IPS-NIHi7 (cell line): ENCODE results near the gene S100A13.
A peak's percentile ranks its signal among the peaks of the same experiment; 100 is the strongest.
"Not testable (repeated sequence)": the region's sequence is repeated elsewhere in the genome, so short reads cannot be mapped to it uniquely, and the experiment has no call there.

Experiments
- DNase-seq: peaks from one replicate; pipeline ENCODE4 v3.0.0; 2012; ENCODE audit warnings: mixed read lengths; ENCODE audit errors: extremely low spot score

The S100A13 gene

DNA sequence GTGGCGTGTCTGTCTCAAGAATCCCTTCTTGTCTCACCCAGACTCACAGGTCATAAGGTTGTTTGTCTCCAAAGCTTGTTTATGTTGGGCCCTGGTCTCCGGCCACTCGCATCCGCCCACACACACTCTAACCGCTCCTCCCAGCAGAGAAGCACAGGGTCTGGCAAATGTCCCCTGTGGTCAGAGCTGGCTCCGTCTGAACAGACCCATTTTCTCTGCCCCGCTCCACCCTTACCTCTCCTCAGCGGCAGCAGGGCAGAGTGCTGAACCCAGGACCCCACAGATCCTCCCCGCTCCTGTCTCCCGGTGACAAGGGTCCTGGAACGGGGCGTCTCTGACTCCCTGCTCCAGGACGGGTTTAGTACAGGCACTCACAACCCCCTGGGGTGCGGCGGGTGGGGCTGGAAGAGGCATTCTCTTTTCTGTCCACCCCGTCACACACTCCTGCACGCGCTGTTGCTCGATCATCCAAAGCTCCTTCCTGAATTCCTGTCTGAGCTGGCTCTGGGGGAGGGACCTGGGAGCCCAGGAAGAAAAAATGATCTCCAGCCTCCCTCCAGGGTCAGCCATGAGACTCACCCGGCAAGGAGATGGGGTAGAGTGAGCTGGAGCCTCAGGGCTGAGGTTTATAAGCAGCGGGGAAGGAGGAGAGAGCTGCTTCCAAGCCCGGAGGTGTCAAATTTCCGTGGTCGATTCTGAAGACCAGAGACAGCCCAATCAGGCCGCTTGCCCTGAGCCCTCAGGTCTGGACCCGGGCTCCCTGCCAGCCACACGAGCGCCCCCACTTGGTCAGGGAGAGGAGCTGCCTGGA is at the start of gene S100A13:
S100A13 (minus strand) TSS at position 602 of the 811 bp plus-strand sequence. CDS start 1,033 bp downstream, outside the sequence.
- DNase-seq = peak; percentile 97

DNA sequence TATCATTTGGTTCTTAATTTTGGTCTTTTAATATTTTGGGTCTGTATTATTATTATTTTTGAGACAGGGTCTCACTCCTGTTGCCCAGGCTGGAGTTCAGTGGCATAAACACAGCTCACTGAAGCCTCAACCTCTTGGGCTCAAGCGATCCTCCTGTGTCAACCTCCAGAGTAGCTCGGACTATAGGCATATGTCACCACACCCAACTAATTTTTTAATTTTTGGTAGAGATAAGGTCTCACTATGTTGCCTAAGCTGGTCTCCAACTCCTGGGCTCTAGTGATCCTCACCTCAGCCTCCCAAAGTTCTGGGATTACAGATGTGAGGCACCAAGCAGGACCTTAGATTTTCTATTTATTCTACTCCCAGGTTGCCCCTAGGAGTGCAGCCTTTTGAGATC is 46.2 kb upstream of the S100A13 start:
- DNase-seq = no peak

DNA sequence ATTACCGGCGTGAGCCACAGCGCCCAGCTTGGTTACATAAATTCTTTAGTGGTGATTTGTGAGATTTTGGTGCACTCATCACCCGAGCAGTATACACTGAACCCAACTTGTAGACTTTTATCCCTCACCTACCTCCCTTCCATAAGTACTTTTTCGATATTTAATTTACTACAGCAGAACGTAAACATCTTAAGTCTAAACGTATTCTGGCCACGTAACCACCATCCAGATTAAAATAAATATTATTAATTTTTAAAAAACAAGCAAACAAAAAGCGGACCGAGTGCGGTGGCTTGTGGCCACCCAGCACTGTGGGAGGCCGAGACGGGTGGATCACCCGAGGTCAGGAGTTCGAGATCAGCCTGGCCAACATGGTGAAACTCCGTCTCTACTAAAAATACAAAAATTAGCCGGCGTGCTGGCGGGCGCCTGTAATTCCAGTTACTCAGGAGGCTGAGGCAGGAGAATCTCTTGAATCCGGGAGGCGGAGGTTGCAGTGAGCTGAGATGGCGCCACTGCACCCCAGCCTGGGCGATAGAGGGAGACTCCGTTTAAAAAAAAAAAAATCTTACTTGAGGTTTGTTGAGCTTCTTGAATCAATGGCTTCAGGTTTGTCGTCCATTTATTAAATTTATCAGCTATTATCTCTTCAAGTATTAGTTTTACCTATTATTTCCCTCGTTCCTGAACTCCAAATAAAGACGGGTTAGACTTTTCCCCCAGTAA is 44.5 kb upstream of the S100A13 start:
- not testable (repeated sequence) for DNase-seq

DNA sequence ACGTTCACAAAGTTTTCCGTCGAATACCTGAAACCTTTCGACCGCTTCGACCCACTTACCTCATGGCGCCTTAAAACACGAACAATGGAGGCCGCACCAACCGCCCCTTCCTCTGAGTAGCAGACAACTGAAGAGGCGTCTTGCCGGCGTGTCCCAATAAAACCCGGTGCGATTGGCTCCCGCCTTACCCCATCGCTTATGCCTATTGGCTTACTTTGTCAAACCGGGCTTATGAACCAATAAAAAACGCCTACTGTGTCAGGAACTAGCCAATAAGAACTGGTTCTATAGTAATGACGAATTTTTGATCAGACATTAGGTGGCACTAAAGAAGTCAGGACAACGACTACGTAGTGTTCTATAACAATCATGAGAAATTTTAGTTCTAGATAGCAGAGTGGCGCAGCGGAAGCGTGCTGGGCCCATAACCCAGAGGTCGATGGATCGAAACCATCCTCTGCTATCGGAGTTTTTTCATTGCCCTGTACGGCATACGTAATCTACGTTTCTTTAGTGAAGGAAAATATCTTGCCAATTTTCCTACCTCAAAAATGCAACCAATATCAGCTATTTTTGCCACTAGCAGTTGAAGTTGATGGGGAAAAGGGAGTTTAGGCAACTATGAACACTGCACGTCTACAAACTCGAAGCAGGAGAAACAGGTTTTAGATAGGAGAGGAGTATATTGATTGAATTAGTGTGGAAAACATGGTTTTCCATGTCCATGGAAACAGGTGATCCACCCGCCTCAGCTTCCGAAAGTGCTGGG is 43.7 kb upstream of the S100A13 start, which contains the start of gene ILF2:
ILF2 (minus strand) TSS at position 135 of the 769 bp plus-strand sequence; CDS start at position 64, 71 bp downstream.
- DNase-seq = peak; percentile 97

DNA sequence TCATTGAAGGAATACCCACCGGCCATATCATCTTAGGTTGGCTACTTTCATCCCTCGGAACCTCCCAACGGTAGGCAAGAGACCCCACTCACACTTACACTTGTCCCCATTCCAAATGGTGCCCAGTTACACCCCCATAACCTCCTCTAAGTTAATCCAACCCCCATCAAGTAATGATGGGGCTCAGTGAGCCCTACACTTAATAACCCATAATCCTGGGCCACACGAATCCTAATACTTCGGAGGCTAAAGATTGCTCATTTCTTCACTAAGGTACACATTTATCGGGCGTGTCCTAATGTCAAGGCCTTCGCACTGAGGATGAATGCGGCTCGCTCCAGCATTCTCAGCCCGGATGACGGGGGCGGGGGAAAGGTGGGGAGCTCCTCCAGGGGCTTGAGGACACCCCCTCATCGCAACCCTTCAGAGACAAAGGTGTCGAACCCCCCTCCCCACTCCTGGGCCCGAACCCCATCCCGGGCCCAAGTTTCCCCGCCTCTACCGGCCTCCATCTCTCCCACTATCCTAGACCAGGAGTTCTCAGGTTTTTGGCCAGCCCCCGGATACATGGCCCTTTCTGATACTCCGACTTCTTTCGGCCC is 43.1 kb upstream of the S100A13 start:
- no peak for DNase-seq

DNA sequence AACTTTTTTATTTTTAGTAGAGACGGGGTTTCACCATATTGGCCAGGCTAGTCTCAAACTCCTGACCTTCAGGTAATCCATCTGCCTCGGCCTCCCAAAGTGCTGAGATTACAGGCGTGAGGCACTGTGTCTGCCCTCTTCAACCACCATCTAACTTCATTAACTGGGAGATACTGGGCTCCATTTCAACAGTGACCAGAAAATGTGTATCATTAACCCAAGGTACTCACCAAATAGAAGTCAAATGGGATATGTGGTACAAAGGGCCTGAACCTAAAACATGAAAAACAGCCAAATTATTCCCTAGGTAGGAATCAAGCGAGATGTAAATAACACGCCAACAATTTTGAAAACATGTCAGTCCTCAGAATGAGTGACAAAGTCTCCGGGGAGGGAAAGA is 42.3 kb upstream of the S100A13 start:
- no peak for DNase-seq

DNA sequence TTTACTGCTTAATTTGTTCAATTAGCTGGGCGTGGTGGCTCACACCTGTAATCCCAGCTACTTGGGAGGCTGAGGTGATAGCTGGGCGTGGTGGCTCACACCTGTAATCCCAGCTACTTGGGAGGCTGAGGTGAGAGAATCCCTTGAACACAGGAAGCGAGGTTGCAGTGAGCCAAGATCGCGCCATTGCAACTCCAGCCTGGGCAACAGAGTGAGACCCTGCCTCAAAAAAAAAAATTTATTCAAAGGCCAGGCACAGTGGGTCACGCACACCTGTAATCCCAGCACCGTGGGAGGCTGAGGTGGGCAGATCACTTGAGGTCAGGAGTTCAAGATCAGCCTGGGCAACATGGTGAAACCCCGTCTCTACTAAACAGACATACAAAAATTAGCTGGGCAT is 41.4 kb upstream of the S100A13 start:
- DNase-seq = not testable (repeated sequence)

DNA sequence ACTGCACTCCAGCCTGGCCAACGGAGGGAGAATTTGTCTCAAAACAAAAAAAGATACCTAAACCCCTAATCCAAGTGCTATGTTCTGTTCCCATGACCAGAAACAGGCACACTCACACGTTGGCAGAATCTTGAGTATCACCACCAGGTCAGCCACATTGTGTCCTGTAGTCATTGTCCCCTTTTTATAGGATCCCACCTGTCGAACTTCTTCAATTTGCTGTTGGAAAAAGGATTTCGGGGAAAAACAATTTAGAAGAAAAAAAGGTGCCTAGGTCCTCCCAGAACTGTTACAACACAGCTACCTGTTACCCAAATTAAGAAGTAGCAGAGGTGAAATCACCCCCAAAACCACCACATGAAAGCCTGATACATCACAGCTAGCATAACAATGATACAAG is 40.1 kb upstream of the S100A13 start:
- DNase-seq = no peak

DNA sequence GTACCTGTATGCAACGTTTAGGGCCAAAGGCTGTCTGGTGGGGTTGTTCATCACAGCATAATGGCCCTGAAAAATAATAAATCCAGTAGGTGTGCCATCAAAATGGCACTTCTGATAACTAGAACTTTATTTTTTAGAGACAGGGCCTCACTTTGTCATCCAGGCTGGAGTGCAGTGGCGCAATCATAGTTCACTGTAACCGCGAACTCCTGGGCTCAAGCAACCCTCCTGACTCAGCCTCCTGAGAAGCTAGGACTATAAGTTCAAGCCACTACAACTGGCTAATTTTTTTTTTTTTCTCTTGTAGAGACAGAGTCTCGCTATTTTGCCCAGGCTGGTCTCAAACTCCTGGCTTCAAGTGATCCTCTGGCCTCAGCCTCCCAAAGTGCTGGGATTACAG is 35.9 kb upstream of the S100A13 start:
- no peak for DNase-seq

DNA sequence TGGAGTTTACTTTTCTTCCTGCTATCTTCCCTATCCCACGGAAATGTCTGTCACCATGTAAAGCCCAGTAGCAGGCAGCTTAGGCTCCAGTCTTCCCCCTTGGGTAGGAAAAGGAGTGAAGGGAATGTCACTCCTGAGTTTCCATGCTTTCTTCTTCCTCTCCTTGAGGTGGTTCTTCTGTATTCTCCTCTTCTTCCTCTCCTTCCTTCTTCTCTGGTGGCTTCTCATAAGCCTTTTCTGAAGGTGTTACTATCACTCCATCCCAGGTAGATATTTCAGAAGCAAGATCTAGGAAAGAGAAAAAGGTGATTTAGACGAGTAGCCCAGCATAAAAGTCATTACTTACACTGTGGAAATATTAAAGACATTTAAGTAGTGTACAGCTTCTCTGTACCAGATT is 35.0 kb upstream of the S100A13 start:
- DNase-seq = no peak

DNA sequence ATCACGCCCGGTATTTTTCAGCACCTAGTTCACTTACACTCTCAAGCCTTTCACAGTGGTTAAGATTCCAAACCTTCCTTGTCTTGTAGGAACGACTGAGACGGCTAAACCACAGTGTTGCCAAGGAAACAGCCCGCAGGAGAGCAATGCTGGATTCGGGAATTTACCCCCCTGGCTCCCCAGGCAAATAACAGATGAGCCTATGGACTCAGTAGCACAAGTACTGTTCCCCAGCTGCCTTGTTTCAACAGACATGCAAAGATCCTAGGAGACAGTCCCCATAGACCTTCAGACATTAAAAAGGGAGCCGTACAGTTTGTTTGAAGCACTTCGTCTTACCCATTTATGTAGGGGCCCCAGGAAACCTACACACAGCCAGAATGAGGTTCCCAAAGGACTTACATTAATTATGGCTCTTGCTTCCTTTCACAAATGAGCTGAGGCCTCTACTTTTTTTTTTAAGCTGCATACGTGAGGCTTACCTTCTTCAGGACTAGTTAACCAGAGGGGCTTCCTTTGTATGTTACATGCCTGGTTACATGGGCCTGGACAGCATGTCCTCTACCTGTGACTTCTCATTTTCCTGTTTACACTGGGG is 33.9 kb upstream of the S100A13 start:
- DNase-seq = no peak

DNA sequence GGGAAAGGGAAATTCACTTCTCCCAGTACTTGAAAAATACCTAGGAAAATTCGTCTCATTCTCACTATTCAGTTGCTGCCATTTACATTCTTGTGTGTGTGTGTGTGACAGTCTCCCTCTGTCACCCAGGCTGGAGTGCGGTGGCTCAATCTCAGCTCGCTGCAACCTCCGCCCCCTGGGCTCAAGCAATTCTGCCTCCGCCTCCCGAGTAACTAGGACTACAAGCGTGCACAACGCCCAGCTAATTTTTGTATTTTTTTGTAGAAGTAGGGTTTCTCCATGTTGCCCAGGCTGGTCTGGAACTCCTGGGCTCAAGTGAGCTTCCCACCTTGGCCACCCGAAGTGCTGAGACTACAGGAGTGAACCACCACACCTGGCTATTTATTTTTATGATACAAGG is 32.4 kb upstream of the S100A13 start:
- DNase-seq = no peak

DNA sequence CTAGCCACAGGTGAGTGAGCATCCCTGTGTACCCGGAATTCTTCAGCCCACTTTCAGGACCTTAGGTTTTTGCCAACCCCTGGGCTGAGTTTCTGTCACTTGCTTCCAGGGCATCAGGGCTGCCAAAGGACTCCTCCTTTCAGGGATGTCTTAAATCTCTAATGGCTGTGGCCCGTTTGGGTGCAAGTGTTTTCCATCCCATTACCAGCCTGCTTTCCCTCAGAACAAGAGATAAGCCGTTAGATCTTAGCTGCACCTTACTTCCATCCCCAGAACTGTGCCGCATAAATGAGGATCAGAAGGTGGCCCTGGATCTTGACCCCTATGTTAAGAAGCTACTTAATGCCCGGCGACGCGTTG is 31.9 kb upstream of the S100A13 start:
- no peak for DNase-seq

DNA sequence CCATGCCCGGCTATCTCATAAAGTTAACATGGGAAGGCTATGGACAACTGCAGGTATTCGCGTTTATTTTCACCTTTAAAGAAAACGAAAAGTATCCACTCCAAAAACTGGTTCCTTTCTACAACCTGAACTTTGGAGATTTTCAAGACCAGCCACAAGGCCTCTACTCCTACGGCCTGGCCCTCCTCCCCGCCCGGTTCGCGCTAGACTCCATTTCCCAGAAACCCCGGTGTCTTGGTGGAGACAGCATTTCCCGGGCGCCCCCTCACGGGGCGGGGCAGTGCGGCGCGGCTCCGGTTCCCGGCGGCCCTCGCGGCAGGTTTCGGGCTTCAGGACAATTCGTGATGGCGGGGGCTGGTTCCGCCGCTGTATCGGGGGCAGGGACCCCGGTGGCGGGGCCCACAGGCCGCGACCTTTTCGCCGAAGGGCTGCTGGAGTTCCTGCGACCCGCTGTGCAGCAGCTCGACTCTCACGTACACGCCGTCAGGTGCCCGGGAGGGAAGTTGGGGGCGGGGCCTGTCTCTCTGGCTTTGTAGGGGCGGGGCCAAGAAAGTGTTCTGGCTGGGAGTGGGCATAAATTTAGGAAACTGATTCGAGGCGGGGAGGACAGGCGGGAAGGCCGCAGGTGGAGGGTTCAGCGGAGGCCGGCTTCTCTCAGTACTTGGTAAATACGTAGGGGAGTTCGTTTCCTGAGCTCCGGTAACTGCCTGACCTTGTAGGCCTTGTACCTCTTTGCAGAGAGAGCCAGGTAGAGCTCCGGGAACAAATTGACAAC is 31.3 kb upstream of the S100A13 start, which contains the start of gene SNAPIN:
SNAPIN (plus strand) TSS at position 304 of the 775 bp plus-strand sequence; CDS start at position 345, 41 bp downstream.
- DNase-seq = peak; percentile 93

DNA sequence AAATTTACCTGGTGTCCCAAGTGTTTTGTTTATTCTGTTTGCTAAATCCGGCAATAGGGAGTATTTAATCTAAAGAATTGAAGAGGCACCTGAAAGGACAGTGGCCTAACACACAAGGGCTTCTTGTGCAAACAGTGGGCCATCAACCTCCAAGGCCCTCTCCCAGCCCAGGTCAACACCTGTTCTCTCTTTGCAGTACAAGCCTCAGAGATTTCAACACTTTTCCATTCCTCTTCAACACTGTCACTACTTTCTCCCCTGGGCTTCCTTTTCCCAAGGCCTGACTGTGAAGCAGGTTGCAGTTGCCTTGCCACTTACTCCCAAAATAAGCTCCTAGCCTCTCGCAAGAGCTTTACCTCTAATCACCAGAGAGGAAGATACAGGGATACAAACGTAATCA is 28.0 kb upstream of the S100A13 start:
- DNase-seq = no peak

DNA sequence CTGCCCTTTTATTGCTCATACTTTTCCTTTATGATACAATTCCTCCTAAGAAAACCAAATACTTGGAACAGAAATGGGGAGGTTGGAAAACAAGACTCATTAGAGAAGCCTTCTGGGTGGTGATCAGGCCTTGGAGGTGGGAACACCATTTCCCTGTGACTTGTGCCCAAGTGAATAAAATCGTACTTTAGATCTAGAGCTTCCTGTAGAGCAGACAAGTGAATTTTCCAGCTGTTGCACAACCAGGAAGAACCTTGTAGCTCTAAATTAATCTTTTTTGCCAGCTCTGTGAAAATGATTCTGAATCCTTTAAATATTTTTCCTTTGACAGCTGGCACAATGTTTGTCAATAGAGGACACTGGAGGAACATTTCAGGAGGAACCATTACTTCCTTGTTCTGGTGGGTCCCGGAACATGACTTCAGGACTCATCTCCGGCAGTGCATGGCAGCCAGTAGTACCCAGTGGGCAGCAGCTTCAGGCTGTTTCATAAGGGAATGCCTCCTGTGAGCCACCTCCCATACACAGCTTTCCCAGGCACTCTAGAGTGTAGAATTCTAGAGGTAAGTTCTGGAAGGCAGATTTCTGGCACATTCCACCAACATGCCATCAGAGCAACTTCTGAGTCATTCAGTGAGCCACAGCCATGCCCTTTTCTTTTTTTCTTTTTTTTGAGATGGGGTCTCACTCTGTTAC is 25.6 kb upstream of the S100A13 start:
- no peak for DNase-seq

DNA sequence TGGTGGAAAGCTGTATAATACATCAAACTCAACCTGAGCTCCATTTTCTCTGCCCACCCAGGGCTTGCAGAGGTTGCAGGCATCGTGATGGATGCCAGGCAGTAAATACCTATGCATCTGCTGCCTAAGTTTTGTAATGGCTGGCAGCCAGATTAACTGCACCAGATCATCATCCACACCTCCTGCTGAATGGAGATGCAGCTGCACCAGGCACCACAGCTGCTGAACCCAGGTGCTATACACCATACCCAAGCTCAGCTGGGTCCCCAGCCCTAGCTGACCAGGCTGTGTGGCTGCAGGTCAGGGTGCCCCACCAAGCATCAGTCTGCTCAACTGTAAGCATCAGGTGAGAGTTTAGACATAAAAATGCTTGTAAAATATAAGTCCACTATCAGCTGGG is 24.5 kb upstream of the S100A13 start:
- DNase-seq = no peak

DNA sequence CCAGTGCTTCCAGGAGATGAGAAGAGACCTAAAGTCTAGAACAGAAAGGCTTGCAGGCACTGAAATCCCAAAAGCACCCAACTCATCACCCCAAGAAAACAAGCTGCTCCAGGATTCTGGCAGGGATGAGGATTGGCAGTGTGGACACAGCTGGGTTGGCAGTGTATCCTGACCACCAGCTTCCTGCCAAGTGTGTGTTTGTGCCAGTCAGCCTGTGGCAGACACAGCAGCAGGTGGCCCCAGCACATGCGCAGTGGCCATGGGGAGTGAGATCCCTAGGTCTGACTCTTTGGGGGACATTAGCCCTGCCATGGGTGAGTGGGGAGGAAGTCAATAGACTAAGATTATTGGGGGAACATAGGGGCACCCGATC is 22.5 kb upstream of the S100A13 start:
- no peak for DNase-seq

DNA sequence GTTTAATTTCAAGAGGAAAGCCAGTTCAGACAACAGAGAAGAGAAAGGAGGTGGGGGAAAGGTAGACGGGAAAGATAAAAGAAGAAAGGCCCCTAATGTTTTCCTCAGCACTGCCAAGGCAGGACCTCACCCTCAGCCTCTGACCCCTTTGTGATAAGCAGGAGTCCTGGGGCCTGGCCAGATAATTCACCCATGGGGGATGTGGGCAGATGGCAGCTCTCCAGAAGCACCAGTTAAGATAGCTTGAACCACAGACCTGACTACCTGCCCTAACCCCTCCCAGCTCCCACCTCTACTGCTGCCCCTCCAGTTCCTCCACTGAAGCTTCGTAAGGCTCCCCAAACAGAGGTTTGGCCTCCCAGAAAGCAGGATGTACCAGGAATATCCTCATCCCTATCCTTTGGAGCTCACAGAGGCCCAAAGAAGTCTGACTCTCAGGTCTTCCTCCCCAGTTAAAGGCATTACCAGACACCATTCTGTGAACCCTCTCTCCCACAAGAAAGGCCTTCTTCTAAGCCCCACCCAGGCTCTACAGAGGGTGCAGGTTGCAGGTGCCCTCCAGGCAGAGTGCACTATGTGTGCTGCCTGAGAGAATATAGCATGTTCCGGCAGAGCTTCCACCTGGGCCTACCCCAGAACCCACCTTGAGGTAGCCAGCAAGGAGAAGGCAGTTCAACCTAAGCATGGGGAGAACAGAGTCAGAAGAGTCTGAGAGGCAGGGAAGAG is 22.0 kb upstream of the S100A13 start:
- DNase-seq = no peak
